SH-SY5Y (cell line): Measurements from ENCODE around the gene VAV3.

Experiments used
- GATA2 ChIP-seq: IDR thresholded peaks from 2 replicates; pipeline ENCODE4 v1.6.1; 2011; ENCODE audit warnings: mild to moderate bottlenecking, low read depth, low read length
- GATA3 ChIP-seq: IDR thresholded peaks from 2 replicates; pipeline ENCODE4 v1.6.1; 2011; ENCODE audit warnings: low read depth, mild to moderate bottlenecking, low read length, moderate library complexity

DNA sequence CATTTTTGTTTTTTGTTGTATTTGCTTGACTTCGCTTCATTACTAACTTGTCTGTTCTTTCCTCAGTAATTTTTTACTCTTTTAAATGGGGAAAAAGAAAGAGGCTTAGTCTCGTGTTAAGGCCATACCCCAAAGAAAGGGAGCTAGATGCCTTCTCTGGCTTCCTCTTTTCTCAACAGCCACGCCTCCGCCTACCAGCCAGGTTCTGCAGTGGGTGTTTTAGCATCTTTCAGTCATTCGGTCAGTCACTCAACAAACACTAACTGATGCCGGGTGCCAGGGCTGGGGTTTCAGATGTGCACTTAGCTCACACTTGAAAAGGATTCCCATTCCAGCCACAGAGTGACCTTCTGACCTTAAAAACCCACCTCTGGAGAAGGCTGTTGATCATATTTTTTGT lies 46.3 kb upstream of the VAV3 start:
- no peak for TF ChIP-seq GATA2
- TF ChIP-seq GATA3, result no peak
